Adrenal gland (tissue), 12 donors: Measurements from ENCODE around the gene EFNA1. TPM values are rescaled to one million over a fixed set of nuclear protein-coding genes. Genes with fewer than 3 reads are reported as not detected.

Experiments used
- DNase-seq, 7 donors: peaks; one replicate each; pipeline ENCODE4 v3.0.0-alpha.2; 2019 to 2020
- H3K27ac ChIP-seq, 5 donors: fragments of 200-600 bp; sonication (generic) in 4 of 5; 1 replicate in 3 of 5; 2 replicates in 2 of 5; pipeline versions ENCODE4 v1.5.1 to v1.8.0; 2016 to 2020; ENCODE audit warnings: mild to moderate bottlenecking in 1 of 5
- H3K27me3 ChIP-seq: fragments of 200-600 bp; 2 replicates; pipeline ENCODE4 v1.8.0; 2021
- H3K36me3 ChIP-seq, 2 donors: fragments of 200-600 bp; replicated peaks in 1 of 2; 1 replicate in 1 of 2; 2 replicates in 1 of 2; pipeline versions ENCODE4 v1.5.1 to v1.8.0; 2018 to 2022
- H3K4me1 ChIP-seq, 2 donors: fragments of 200-600 bp; replicated peaks in 1 of 2; 1 replicate in 1 of 2; 2 replicates in 1 of 2; pipeline versions ENCODE4 v1.5.1 to v1.8.0; 2018 to 2021
- H3K4me3 ChIP-seq, 4 donors: fragments of 200-600 bp; sonication (generic) in 3 of 4; one replicate each; pipeline ENCODE4 v1.5.1; 2016 to 2018
- H3K9me3 ChIP-seq, 3 donors: fragments of 200-600 bp; sonication (generic) in 1 of 3; replicated peaks in 1 of 3; 1 replicate in 2 of 3; 2 replicates in 1 of 3; pipeline versions ENCODE4 v1.5.1 to v1.8.0; 2016 to 2021
- CTCF ChIP-seq, 6 experiments: fragments of 450-650 bp in 4 of 6; fragments of 200-600 bp in 2 of 6; sonication (generic) in 1 of 6; IDR thresholded peaks; 1 replicate in 5 of 6; 2 replicates in 1 of 6; pipeline versions ENCODE4 v1.5.1 to v1.8.0; 2016 to 2021; ENCODE audit warnings: antibody characterized with exemption in 6 of 6, mild to moderate bottlenecking in 2 of 6, moderate library complexity in 1 of 6
- POLR2A ChIP-seq, 2 donors: fragments of 450-650 bp; IDR thresholded peaks; one replicate each; pipeline ENCODE4 v1.6.1; 2017; ENCODE audit warnings: antibody characterized with exemption in 2 of 2, mild to moderate bottlenecking in 2 of 2, moderate library complexity in 1 of 2
- WGBS, 4 donors: extraction: QIAGEN DNeasy Blood & Tissue Kit in 2 of 4; methylation state at CpG; one replicate each; pipeline versions ENCODE4 v1.1.5 to v1.1.7; 2013 to 2017; 5-methylcytosine and 5-hydroxymethylcytosine counted together
- intact Hi-C, 2 donors: fragments of 100-400 bp; cut with DNase I; formaldehyde crosslinking; loops; one replicate each; pipeline versions ENCODE4 v1.14.1 to v1.15.0; 2022 to 2023
- polyA plus RNA-seq, 3 donors: library from polyadenylated mRNA; stranded (reverse); fragments of 200-250 nt in 2 of 3; fragments of 350-450 nt in 1 of 3; fragmentation: Illumina TruSeq in 1 of 3; extraction: RNeasy Lipid Tissue Mini Kit (QIAGEN cat#74804) in 1 of 3; gene quantifications; one replicate each; pipeline ENCODE4 v1.2.3, GENCODE V29; 2013 to 2014
- total RNA-seq, 9 donors: library from RNA; depleted of rRNA in 4 of 9; stranded (reverse); fragments of >200 nt in 4 of 9; fragments of 120-200 nt in 1 of 9; fragmentation: NEBNext Ultra II Directional in 1 of 9; extraction: Animal tissue kit (Norgen Biotek cat#: 25700) in 1 of 9; gene quantifications; one replicate each; pipeline versions ENCODE4 v1.1.0 to v1.2.4, GENCODE V29; 2013 to 2023
- donor health status: healthy with polysubstance abuse.
- donor health status: Bipolar disorder and iron deficiency.
- donor health status: DM: yes; HTN: yes; CAD: no.
- donor health status: DM: no; HTN: no; CAD: no.
- donor health status: DM: no; HTN: no; CAD: no.
- donor health status: DM: yes; HTN: yes; CAD: no.

EFNA1 gene
- total and polyA plus RNA-seq, 12 donors: 6.6 to 49.7 (median 28.9) TPM

- Histone ChIP-seq H3K4me1 (peaks cover 39 to 65% of the 10 kb centered on the region in 2 donors), H3K4me3 (no peak overlapping the region), H3K27ac (no peak overlapping the region), H3K9me3 (no peaks in the 10 kb centered on the region), H3K36me3 (no peaks in the 10 kb centered on the region), H3K27me3 (peaks cover 44% of the 10 kb centered on the region)
- WGBS, 4 donors: 29 to 53% (median 38%) methylated on average over 13 to 36 of the region's 36 CpGs
- intact Hi-C loops: loop anchor here in 1 of 2 donors (5.0 kb wide), 1 partner anchor 35 kb away; no protein-coding TSS in a partner anchor
- no peak for DNase-seq
- TF ChIP-seq CTCF (IDR thresholded peaks at IDR 0.05) (no peak), POLR2A (IDR thresholded peaks at IDR 0.05) (no peak)
Observed at GRCh38 chr1:155082301-155083051, 45.2 kb upstream of the EFNA1 start.

- 60 to 75% (median 69%) methylated on average over 2 to 6 of the region's 6 CpGs for WGBS, 4 donors
- TF ChIP-seq POLR2A (IDR thresholded peaks at IDR 0.05) (no peak), CTCF (IDR thresholded peaks at IDR 0.05) (no peak)
- DNase-seq: no peak
- H3K4me3 ChIP-seq: no peak overlapping the region
- H3K36me3 ChIP-seq: no peaks in the 10 kb centered on the region
- H3K4me1 ChIP-seq: peaks cover 39 to 64% of the 10 kb centered on the region in 2 donors
- no peak overlapping the region for H3K27ac ChIP-seq
- no peaks in the 10 kb centered on the region for H3K9me3 ChIP-seq
- H3K27me3 ChIP-seq: peaks cover 44% of the 10 kb centered on the region
- intact Hi-C loops: loop anchor here in 1 of 2 donors (5.0 kb wide), 1 partner anchor 36 kb away; no protein-coding TSS in a partner anchor
Observed at GRCh38 chr1:155083052-155083541, 44.6 kb upstream of the EFNA1 start.

- Histone ChIP-seq H3K9me3 (no peaks in the 10 kb centered on the region), H3K36me3 (no peaks in the 10 kb centered on the region), H3K27ac (no peak overlapping the region), H3K27me3 (peaks cover 44% of the 10 kb centered on the region), H3K4me3 (peak overlapping the region in 1 of 4 donors; percentile 56), H3K4me1 (peaks cover 31 to 54% of the 10 kb centered on the region in 2 donors)
- intact Hi-C loops: loop anchor here (2.0 to 5.0 kb wide), 2 partner anchors 21 to 37 kb away; partner anchors contain the start of gene EFNA4 (in 1 of the 2)
- 26 to 57% (median 29%) methylated on average over 8 to 21 of the region's 21 CpGs for WGBS, 4 donors
- TF ChIP-seq CTCF (IDR thresholded peaks at IDR 0.05): no peak
- no peak for TF ChIP-seq POLR2A (IDR thresholded peaks at IDR 0.05)
- peak; percentile 54 to 80 (median 66) for DNase-seq
Observed at GRCh38 chr1:155083865-155084721, 43.6 kb upstream of the EFNA1 start.
